HCT116 (cell line): ENCODE measurements around the gene KCNH2. TPM values are rescaled to one million over a fixed set of nuclear protein-coding genes. Genes with fewer than 3 reads are reported as not detected.

ENCODE experiments used
- ATAC-seq: fragments of 200-7000 bp; cut with Tn5 transposase; 2 replicates; pipeline ENCODE4 v1.9.1; 2020; ENCODE audit warnings: mild to moderate bottlenecking, moderate library complexity
- BruUV-seq: library from RNA; stranded (reverse); fragments of 400-500 nt; replicated peaks from 2 replicates; lab custom pipeline; 2021; lab: Mats Ljungman, UMichigan
- CTCF ChIA-PET: fragments of 300-600 bp; sonication (Branson Sonifier 250); formaldehyde crosslinking; loops from one replicate; lab custom pipeline; 2021; ENCODE audit warnings: antibody characterized with exemption; lab: Charles Lee
- POLR2A ChIA-PET: fragments of 300-600, 350-600 bp; sonication (Branson Sonifier 250); formaldehyde crosslinking; loops from one replicate; lab custom pipeline; 2021; ENCODE audit warnings: antibody characterized with exemption; lab: Charles Lee
- RAD21 ChIA-PET, 2 experiments: fragments of 300-600 bp; sonication (Branson Sonifier 250); formaldehyde crosslinking; loops; one replicate each; lab custom pipeline; 2023; ENCODE audit warnings: low total read pairs in 2 of 2; ENCODE audit not compliant: uncharacterized antibody in 2 of 2, unreplicated experiment in 2 of 2, low non-redundant PET in 1 of 2; lab: Charles Lee
- DNase-seq: peaks from one replicate; pipeline ENCODE4 v3.0.0-alpha.2; 2010; ENCODE audit warnings: low read depth, low spot score
- H2AFZ ChIP-seq: fragments of 200-600 bp; shearing (Covaris generic), sonication (generic); 2 replicates; pipeline ENCODE4 v1.6.1; 2017; ENCODE audit warnings: low read depth, mixed run types, mixed read lengths, antibody characterized with exemption, low read length; ENCODE audit not compliant: poor library complexity, severe bottlenecking
- H3K27ac ChIP-seq: 2 replicates; pipeline ENCODE4 v1.5.1; 2012; ENCODE audit warnings: low read depth, low read length
- H3K27me3 ChIP-seq: fragments of 200-600 bp; sonication (generic); 2 replicates; pipeline ENCODE4 v1.6.1; 2016; ENCODE audit warnings: mixed run types, low read length, mixed read lengths; ENCODE audit not compliant: insufficient read depth
- H3K36me3 ChIP-seq, 2 experiments: fragments of 200-500 bp in 1 of 2; fragments of 200-600 bp in 1 of 2; sonication (Bioruptor generic) in 1 of 2; sonication (generic) in 1 of 2; 2 replicates each; pipeline versions ENCODE4 v1.5.1 to v1.6.1; 2014 to 2016; ENCODE audit warnings: low read length in 2 of 2, inconsistent platforms in 1 of 2, mixed read lengths in 1 of 2, mixed run types in 1 of 2; ENCODE audit not compliant: insufficient read depth in 2 of 2, control insufficient read depth in 1 of 2
- H3K4me1 ChIP-seq, 2 experiments: fragments of 200-600 bp in 1 of 2; sonication (generic) in 1 of 2; 2 replicates each; pipeline versions ENCODE4 v1.5.1 to v1.6.1; 2012 to 2017; ENCODE audit warnings: low read length in 2 of 2, inconsistent platforms in 1 of 2, mild to moderate bottlenecking in 1 of 2, mixed read lengths in 1 of 2, mixed run types in 1 of 2, moderate library complexity in 1 of 2; ENCODE audit not compliant: insufficient read depth in 2 of 2, control insufficient read depth in 1 of 2
- H3K4me2 ChIP-seq: fragments of 200-600 bp; sonication (generic); 2 replicates; pipeline ENCODE4 v1.6.1; 2017; ENCODE audit warnings: mixed run types, low read length, mixed read lengths
- H3K4me3 ChIP-seq, 2 experiments: fragments of 200-600 bp in 1 of 2; sonication (generic) in 1 of 2; replicated peaks in 1 of 2; 2 replicates each; pipeline ENCODE4 v1.5.1; 2011 to 2016; ENCODE audit warnings: low read length in 2 of 2, control low read depth in 1 of 2, low read depth in 1 of 2, mild to moderate bottlenecking in 1 of 2, mixed read lengths in 1 of 2, mixed run types in 1 of 2
- H3K79me2 ChIP-seq: fragments of 200-600 bp; sonication (generic); 2 replicates; pipeline ENCODE4 v1.6.1; 2017; ENCODE audit warnings: mild to moderate bottlenecking, mixed run types, low read length, moderate library complexity, mixed read lengths; ENCODE audit not compliant: insufficient read depth
- H3K9ac ChIP-seq: fragments of 200-600 bp; sonication (generic); 2 replicates; pipeline ENCODE4 v1.6.1; 2016; ENCODE audit warnings: low read length, mixed read lengths
- H3K9me2 ChIP-seq: fragments of 200-600 bp; sonication (generic), shearing (Covaris generic); 2 replicates; pipeline ENCODE4 v1.6.1; 2017; ENCODE audit warnings: mixed run types, mild to moderate bottlenecking, moderate library complexity; ENCODE audit not compliant: insufficient read depth
- H3K9me3 ChIP-seq, 2 experiments: fragments of 200-500 bp in 1 of 2; fragments of 200-600 bp in 1 of 2; sonication (Bioruptor generic) in 1 of 2; sonication (generic) in 1 of 2; 2 replicates each; pipeline ENCODE4 v1.6.1; 2014 to 2017; ENCODE audit warnings: low read length in 2 of 2, mixed read lengths in 2 of 2, inconsistent platforms in 1 of 2, low read depth in 1 of 2, mild to moderate bottlenecking in 1 of 2, mixed run types in 1 of 2, moderate library complexity in 1 of 2; ENCODE audit not compliant: control insufficient read depth in 1 of 2, insufficient read depth in 1 of 2
- H4K20me1 ChIP-seq: fragments of 200-600 bp; sonication (generic), shearing (Covaris generic); 2 replicates; pipeline ENCODE4 v1.6.1; 2017; ENCODE audit warnings: mixed run types, mild to moderate bottlenecking, moderate library complexity; ENCODE audit not compliant: insufficient read depth
- CBX3 ChIP-seq: IDR thresholded peaks from 2 replicates; pipeline ENCODE4 v1.6.1; 2012; ENCODE audit warnings: low read depth
- CEBPB ChIP-seq: IDR thresholded peaks from 2 replicates; pipeline ENCODE4 v1.6.1; 2012; ENCODE audit warnings: low read depth
- CTCF ChIP-seq, 3 experiments: fragments of 200-600 bp in 1 of 3; sonication (generic) in 1 of 3; IDR thresholded peaks in 2 of 3; conservative IDR thresholded peaks in 1 of 3; 2 replicates each; pipeline ENCODE4 v1.5.1; 2012 to 2017; ENCODE audit warnings: low read depth in 2 of 3, low read length in 2 of 3, antibody characterized with exemption in 1 of 3, borderline replicate concordance in 1 of 3, control low read depth in 1 of 3, mild to moderate bottlenecking in 1 of 3, mixed read lengths in 1 of 3, mixed run types in 1 of 3, moderate library complexity in 1 of 3; ENCODE audit not compliant: insufficient read depth in 1 of 3
- ELF1 ChIP-seq: IDR thresholded peaks from 2 replicates; pipeline ENCODE4 v1.6.1; 2012; ENCODE audit warnings: low read depth, borderline replicate concordance
- POLR2A ChIP-seq: IDR thresholded peaks from 2 replicates; pipeline ENCODE4 v1.7.0; 2011; ENCODE audit warnings: borderline replicate concordance; ENCODE audit not compliant: insufficient read depth, insufficient read length; ENCODE audit errors: extremely low read depth
- ZFX ChIP-seq: fragments of 450-650 bp; IDR thresholded peaks from 2 replicates; pipeline ENCODE4 v1.6.1; 2017
- ZNF274 ChIP-seq: fragments of 200-500 bp; sonication (Bioruptor generic); IDR thresholded peaks from 2 replicates; pipeline ENCODE4 v1.6.1; 2014; ENCODE audit warnings: mild to moderate bottlenecking, low read depth, low read length, inconsistent platforms
- intact Hi-C: fragments of 100-400 bp; cut with micrococcal nuclease; formaldehyde crosslinking; loops from 2 replicates; pipeline ENCODE4 v1.10.0; 2022
- total RNA-seq: library from RNA; stranded (reverse); gene quantifications from one replicate; pipeline ENCODE4 v1.2.1, GENCODE V29; 2021; ENCODE audit not compliant: unreplicated experiment
- TF ChIP-seq, protein P1 (sequence below): IDR thresholded peaks from 2 replicates; pipeline ENCODE4 v1.6.1; 2011; ENCODE audit warnings: mild to moderate bottlenecking, low read length, moderate library complexity; ENCODE audit not compliant: insufficient replicate concordance; ENCODE audit errors: extremely low read depth

KCNH2 gene
- total RNA-seq, 1 experiment from 2014 or later, result 9.7 TPM

- H3K27me3 ChIP-seq, result no peaks in the 10 kb centered on the region
- ChIA-PET RAD21 (interaction anchor here (0.5 to 1.0 kb wide), 4 partner anchors 9 to 228 kb away, joined by 3 read pairs; no protein-coding TSS in a partner anchor), CTCF (interaction anchor here (0.6 to 5.2 kb wide), 12 partner anchors 8 to 120 kb away, joined by 3 to 59 read pairs (median 4); partner anchors contain the start of genes ABCB8, FASTK and NOS3), POLR2A (interaction anchor here (0.6 to 2.0 kb wide), 3 partner anchors 9 to 43 kb away, joined by 4 to 10 read pairs (median 5); partner anchors contain the start of gene ABCB8)
- DNase-seq (no peak), ATAC-seq (peak; percentile 91)
- no peaks in the 10 kb centered on the region for H3K9me2 ChIP-seq
- no peaks in the 10 kb centered on the region for H4K20me1 ChIP-seq
- H3K4me3 ChIP-seq, result no peak overlapping the region
- no peaks in the 10 kb centered on the region for H3K9me3 ChIP-seq
- H3K27ac ChIP-seq, result peak overlapping the region; percentile 8; the same call in 1 of the 2 replicates
- no peak overlapping the region for H2AFZ ChIP-seq
- TF ChIP-seq CEBPB (no peak), CTCF (IDR thresholded peaks at IDR 0.05 in 2 of 3, conservative IDR thresholded peaks at IDR 0.05 in 1 of 3; ENCODE audit: borderline replicate concordance in 1 of 3, insufficient read depth in 1 of 3, low read depth in 2 of 3, low read length in 2 of 3) (peak in 2 of 3 experiments; percentile 96 to 99; a peak in 4 of 6 replicates), CBX3 (no peak), ZFX (no peak), ELF1 (no peak), POLR2A (no peak), ZNF274 (no peak)
- TF ChIP-seq, protein P1, sequence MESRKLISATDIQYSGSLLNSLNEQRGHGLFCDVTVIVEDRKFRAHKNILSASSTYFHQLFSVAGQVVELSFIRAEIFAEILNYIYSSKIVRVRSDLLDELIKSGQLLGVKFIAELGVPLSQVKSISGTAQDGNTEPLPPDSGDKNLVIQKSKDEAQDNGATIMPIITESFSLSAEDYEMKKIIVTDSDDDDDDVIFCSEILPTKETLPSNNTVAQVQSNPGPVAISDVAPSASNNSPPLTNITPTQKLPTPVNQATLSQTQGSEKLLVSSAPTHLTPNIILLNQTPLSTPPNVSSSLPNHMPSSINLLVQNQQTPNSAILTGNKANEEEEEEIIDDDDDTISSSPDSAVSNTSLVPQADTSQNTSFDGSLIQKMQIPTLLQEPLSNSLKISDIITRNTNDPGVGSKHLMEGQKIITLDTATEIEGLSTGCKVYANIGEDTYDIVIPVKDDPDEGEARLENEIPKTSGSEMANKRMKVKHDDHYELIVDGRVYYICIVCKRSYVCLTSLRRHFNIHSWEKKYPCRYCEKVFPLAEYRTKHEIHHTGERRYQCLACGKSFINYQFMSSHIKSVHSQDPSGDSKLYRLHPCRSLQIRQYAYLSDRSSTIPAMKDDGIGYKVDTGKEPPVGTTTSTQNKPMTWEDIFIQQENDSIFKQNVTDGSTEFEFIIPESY, result no peak
- no peaks in the 10 kb centered on the region for H3K79me2 ChIP-seq
- H3K4me1 ChIP-seq, result peaks cover 0 to 24% of the 10 kb centered on the region in 2 experiments; a peak in 2 of 4 replicates
- H3K36me3 ChIP-seq, result no peaks in the 10 kb centered on the region
- intact Hi-C loops, result loop anchor here (1.0 to 10.0 kb wide), 3 partner anchors 55 to 243 kb away; no protein-coding TSS in a partner anchor
- H3K4me2 ChIP-seq, result peak overlapping the region; percentile 60
- peak overlapping the region; percentile 38; the same call in 1 of the 2 replicates for H3K9ac ChIP-seq
- no TSS peak for BruUV-seq
Observed at GRCh38 chr7:151017953-151018420, 39.9 kb upstream of the KCNH2 start.
